Measurements from ENCODE around the gene TAP1. TPM values are rescaled to one million over a fixed set of nuclear protein-coding genes. Genes with fewer than 3 reads are reported as not detected.

TAP1 gene
- total RNA-seq, 2 experiments from 2014 or later = 396 to 441 TPM

DNA sequence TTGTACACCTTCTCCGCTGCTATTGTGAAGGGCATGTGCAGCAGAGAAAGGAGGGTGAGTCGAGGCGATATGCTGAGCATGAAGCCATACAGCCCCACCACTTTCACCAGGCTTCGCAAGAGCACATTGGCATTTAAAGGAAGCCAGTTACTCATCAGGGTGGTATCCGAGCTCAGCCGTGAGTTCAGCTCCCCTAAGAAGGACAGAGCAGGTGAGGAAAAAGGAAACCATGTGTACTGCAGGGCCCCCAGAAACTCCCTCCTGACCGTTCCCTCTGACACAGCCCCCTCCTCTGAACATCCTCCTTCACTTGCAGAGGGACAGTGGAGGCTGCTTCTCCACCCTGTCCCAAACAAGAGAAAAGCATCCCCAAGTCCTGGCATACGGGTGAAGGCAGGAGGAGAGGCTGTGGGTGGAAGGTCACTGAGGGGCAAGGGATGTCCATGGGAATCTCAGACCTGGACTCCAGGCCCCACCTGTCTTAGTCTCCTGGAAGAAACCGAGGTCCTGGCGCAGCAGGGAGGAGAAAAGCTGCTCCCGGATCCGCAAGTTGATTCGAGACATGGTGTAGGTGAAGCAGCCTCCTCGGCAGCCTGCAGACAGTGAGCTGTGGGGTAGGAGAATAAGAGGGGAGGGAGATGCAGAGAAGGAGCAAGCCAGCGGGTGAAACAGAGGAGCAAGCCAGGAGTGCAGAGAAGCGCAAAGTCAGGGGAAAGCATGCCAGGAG lies 18.2 kb downstream of the TAP1 start:
- peak; percentile 4 for DNase-seq
- H3K4me3 Mint-ChIP-seq = peak overlapping the region; percentile 89
- CTCF ChIA-PET = interaction anchor here (0.8 to 2.0 kb wide), 5 partner anchors 16 to 118 kb away, joined by 4 to 5 read pairs (median 4); partner anchors contain the start of gene HLA-DMA
- H3K4me1 Mint-ChIP-seq = peaks cover 82% of the 10 kb centered on the region
- H3K36me3 Mint-ChIP-seq (ENCODE audit: low read depth) = peaks cover 77% of the 10 kb centered on the region
- no peaks in the 10 kb centered on the region for H3K27me3 Mint-ChIP-seq
- no peaks in the 10 kb centered on the region for H3K9me3 Mint-ChIP-seq
- peak overlapping the region; percentile 34 for H3K27ac Mint-ChIP-seq
- POLR2A ChIA-PET = interaction anchor here (1.5 kb wide), 1 partner anchor 137 kb away, joined by 4 read pairs; no protein-coding TSS in a partner anchor

DNA sequence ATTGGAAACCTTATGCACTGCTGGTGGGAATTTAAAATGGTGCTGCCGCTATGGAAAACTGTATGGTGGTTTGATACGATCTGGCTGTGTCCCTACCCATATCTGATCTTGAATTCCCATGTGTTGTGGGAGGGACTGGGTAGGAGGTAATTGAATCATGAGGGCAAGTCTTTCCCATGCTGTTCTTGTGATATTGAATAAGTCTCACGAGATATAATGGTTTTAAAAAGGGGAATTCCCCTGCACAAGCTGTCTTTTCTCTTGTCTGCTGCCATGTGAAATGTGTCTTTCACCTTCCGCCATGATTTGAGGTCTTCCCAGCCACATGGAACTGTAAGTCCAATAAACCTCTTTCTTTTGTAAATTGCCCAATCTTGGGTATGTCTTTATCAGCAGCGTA lies 19.8 kb downstream of the TAP1 start:
- DNase-seq = no peak
- Mint-ChIP-seq H3K27ac (no peak overlapping the region), H3K9me3 (no peaks in the 10 kb centered on the region), H3K27me3 (no peaks in the 10 kb centered on the region), H3K36me3 (ENCODE audit: low read depth) (peaks cover 88% of the 10 kb centered on the region), H3K4me1 (peaks cover 74% of the 10 kb centered on the region), H3K4me3 (no peak overlapping the region)
- CTCF ChIA-PET = interaction anchor here (2.0 kb wide), 1 partner anchor 35 kb away, joined by 5 read pairs; no protein-coding TSS in a partner anchor
- POLR2A ChIA-PET = interaction anchor here (0.7 kb wide), 1 partner anchor 21 kb away, joined by 3 read pairs; the partner anchor contains the start of gene PSMB9

DNA sequence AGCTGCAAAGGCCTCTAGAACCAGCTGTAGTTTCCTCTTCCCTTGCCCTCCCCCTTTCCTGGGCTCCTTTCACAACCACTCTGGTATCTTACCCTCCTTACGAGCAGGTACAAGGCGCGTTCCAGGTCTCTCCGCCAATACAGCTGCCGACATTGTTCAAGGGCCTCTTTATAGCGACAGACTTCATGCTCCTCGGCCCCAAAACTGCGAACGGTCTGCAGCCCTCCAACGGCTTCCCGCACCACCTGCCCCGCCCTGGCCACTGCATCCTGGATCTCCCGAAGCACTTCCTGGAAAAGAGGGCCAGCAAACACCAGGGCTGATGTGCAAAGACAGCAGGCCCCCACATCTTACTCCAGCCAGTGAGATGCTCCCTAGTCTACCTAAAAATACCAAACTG lies 21.0 kb downstream of the TAP1 start:
- Mint-ChIP-seq H3K27ac (no peak overlapping the region), H3K27me3 (no peaks in the 10 kb centered on the region), H3K4me1 (peaks cover 80% of the 10 kb centered on the region), H3K4me3 (no peak overlapping the region), H3K9me3 (no peaks in the 10 kb centered on the region), H3K36me3 (ENCODE audit: low read depth) (peaks cover 96% of the 10 kb centered on the region)
- ChIA-PET POLR2A (no interaction called here), CTCF (interaction anchor here (1.1 kb wide), 1 partner anchor 37 kb away, joined by 3 read pairs; no protein-coding TSS in a partner anchor)
- DNase-seq = no peak

DNA sequence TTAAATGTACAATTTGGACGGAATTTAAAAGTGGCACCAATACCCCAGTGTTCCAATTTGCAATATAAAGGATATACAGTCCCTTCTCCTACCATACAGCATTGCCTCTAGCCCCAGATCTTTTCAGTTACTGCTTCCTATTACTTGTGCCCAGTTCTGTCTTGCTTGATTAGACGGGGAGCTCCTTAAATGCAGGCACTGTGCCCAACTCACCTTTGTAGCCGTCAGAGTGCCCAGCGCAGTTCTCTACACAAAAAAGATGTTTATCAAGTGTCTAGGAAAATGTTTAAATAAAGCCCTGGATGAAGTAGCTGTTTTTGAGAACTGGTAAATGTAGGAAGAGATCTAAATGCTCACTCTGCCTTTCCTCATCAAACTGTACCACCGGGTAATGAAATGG lies 22.6 kb downstream of the TAP1 start:
- no peaks in the 10 kb centered on the region for H3K9me3 Mint-ChIP-seq
- DNase-seq = no peak
- H3K4me3 Mint-ChIP-seq = no peak overlapping the region
- H3K27me3 Mint-ChIP-seq = no peaks in the 10 kb centered on the region
- ChIA-PET CTCF (no interaction called here), POLR2A (no interaction called here)
- peak overlapping the region; percentile 21 for H3K27ac Mint-ChIP-seq
- peaks cover 74% of the 10 kb centered on the region for H3K4me1 Mint-ChIP-seq
- H3K36me3 Mint-ChIP-seq (ENCODE audit: low read depth) = peaks cover 84% of the 10 kb centered on the region

DNA sequence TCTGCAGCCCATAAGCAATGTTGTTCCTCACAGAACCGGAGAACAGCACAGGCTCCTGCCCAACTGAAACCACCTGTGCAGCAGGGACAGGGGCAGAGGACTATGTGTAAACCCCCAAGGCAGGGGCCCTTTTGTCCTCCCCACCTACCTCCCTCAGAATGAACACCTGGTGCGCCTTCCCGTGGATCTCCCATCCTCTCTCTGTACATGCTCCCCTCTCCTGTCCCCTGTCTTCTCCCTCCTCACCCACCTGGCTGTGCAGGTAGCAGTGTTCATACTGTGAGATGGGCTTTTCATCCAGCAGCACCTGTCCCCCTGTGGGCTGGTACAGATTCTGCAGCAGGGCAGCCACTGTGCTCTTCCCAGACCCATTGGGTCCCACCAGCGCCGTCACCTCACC lies 23.5 kb downstream of the TAP1 start:
- H3K9me3 Mint-ChIP-seq = no peaks in the 10 kb centered on the region

DNA sequence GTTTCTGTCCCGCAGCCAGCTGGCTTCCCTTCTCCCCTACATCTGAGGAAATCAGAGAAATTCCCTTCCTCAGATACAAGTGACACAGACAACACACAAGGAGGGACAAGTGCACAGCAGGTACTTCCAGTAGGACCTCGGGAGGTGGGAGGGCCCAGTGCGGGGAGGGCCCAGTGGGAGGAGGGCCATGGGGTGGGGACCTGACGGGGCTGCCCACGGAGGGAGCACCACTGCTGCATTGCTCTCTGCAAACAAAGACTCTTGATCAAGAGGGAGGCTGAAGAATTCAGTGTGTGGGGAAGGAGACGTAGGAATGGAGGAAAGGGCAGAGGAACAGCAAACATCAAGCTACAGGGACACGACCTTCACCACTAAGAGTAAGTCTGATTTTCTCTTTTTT lies 24.0 kb downstream of the TAP1 start:
- Mint-ChIP-seq H3K4me1 (peaks cover 60% of the 10 kb centered on the region), H3K27ac (no peak overlapping the region), H3K27me3 (no peaks in the 10 kb centered on the region), H3K9me3 (no peaks in the 10 kb centered on the region), H3K36me3 (ENCODE audit: low read depth) (peaks cover 71% of the 10 kb centered on the region), H3K4me3 (no peak overlapping the region)
- no peak for DNase-seq
- POLR2A ChIA-PET = interaction anchor here (0.5 kb wide), 1 partner anchor 103 kb away, joined by 4 read pairs; no protein-coding TSS in a partner anchor
- CTCF ChIA-PET = interaction anchor here (2.6 to 4.8 kb wide), 2 partner anchors 9 to 39 kb away, joined by 11 to 39 read pairs; partner anchors contain the start of gene TAP2

More for the DNA sequence above, 23.5 kb downstream of the TAP1 start:
- POLR2A ChIA-PET = no interaction called here
- peaks cover 76% of the 10 kb centered on the region for H3K36me3 Mint-ChIP-seq (ENCODE audit: low read depth)
- peak overlapping the region; percentile 2 for H3K27ac Mint-ChIP-seq
- no peak for DNase-seq
- H3K4me3 Mint-ChIP-seq = no peak overlapping the region
- CTCF ChIA-PET = interaction anchor here (4.8 kb wide), 1 partner anchor 9 kb away, joined by 39 read pairs; the partner anchor contains the start of gene TAP2
- H3K27me3 Mint-ChIP-seq = no peaks in the 10 kb centered on the region
- peaks cover 65% of the 10 kb centered on the region for H3K4me1 Mint-ChIP-seq

DNA sequence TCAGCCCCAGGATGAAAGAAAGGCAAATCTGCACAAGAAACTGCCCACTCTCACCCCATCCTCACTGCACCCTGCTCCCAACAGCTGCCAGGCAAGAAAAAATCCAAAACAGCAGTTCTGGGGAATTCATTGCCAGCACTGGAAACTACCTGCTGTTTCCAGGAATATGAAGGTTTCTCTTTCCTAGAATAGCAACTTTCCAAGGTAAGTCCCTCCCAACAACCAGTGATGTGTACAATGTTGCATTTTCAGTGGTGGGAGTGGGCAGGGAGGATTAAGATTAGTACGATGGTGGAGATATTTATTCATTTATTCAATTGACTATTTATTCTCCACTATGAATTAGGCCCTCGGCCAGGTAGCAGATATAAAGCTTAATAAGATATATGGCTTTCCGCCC lies 26.5 kb downstream of the TAP1 start:
- H3K9me3 Mint-ChIP-seq = no peaks in the 10 kb centered on the region
- peaks cover 47% of the 10 kb centered on the region for H3K36me3 Mint-ChIP-seq (ENCODE audit: low read depth)
- H3K4me3 Mint-ChIP-seq = no peak overlapping the region
- DNase-seq = no peak
- ChIA-PET POLR2A (interaction anchor here (1.4 kb wide), 1 partner anchor 18 kb away, joined by 4 read pairs; no protein-coding TSS in a partner anchor), CTCF (interaction anchor here (1.9 to 4.8 kb wide), 4 partner anchors 12 to 158 kb away, joined by 5 to 39 read pairs (median 7); partner anchors contain the start of genes HLA-DMA, TAP1 and TAP2)
- H3K27me3 Mint-ChIP-seq = no peaks in the 10 kb centered on the region
- peaks cover 36% of the 10 kb centered on the region for H3K4me1 Mint-ChIP-seq
- no peak overlapping the region for H3K27ac Mint-ChIP-seq

DNA sequence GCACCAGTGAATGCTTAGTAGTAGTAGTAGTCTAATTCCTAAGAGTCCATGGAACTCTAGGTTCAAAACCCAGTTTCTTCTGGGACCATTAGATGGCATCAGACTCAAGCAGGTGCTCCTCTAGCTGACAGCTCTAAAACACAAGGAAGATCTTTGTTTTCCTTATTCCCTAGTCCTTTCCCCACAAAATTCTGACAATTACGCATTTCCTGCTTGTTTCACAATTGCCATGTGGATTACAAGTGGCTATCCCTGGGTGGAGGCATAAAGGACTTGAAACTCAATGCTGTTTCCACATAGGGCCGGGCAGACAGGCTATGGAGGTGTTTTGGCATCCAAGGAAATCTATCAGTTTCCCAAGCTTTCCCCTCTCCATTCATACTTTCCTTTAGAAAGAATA lies 27.5 kb downstream of the TAP1 start:
- CTCF ChIA-PET = interaction anchor here (0.6 to 4.8 kb wide), 6 partner anchors 13 to 1217 kb away, joined by 3 to 39 read pairs (median 3); partner anchors contain the start of genes HLA-DQA2 and TAP2
- Mint-ChIP-seq H3K27ac (no peak overlapping the region), H3K4me3 (no peak overlapping the region), H3K9me3 (no peaks in the 10 kb centered on the region), H3K27me3 (no peaks in the 10 kb centered on the region), H3K36me3 (ENCODE audit: low read depth) (peaks cover 37% of the 10 kb centered on the region), H3K4me1 (peaks cover 29% of the 10 kb centered on the region)
- no peak for DNase-seq
- POLR2A ChIA-PET = interaction anchor here (0.6 to 1.4 kb wide), 2 partner anchors 17 to 19 kb away, joined by 3 to 4 read pairs; no protein-coding TSS in a partner anchor

DNA sequence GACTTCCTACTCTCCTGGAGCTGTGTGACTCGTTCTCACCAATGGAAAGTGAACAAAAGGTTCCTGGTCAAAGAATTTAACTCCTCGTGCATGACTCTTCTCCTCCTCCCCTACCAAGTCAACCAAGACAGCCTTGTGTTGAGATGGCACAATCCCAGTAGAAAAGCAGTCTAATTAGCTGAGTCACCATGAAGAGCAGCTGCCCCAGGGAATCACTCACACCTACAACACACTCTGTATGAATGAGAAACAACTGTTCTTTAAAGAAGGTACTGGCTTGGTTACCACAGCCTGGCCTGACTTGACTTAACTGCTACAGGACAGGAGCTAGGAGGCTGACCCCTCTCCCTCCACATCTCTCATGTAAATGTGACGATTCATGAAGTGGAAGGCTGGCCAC lies 33.8 kb downstream of the TAP1 start:
- no peaks in the 10 kb centered on the region for H3K27me3 Mint-ChIP-seq
- ChIA-PET POLR2A (no interaction called here), CTCF (interaction anchor here (0.7 to 2.8 kb wide), 2 partner anchors 19 to 130 kb away, joined by 3 to 18 read pairs; partner anchors contain the start of gene TAP2)
- H3K27ac Mint-ChIP-seq = no peak overlapping the region
- H3K9me3 Mint-ChIP-seq = no peaks in the 10 kb centered on the region
- no peak for DNase-seq
- no peak overlapping the region for H3K4me3 Mint-ChIP-seq
- H3K4me1 Mint-ChIP-seq = peaks cover 7% of the 10 kb centered on the region
- no peaks in the 10 kb centered on the region for H3K36me3 Mint-ChIP-seq (ENCODE audit: low read depth)

DNA sequence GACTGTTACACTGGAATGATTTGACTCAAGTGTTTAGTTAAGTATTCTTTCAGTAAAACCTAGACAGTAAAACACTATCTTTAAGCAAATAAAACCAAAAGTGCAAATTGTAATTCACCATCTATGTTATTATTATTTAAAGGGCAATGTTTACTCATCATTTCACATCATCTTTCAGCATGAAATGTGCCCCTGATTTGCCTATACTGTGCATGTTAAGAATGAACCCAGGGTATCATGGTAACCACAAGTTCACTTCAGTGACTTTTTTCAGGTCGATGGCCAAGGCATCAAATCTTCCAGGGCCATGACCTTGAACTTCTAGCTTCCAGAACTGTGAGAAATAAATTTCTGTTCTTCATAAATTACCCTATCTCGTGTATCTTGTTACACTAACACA lies 34.6 kb downstream of the TAP1 start:
- Mint-ChIP-seq H3K4me1 (peaks cover 7% of the 10 kb centered on the region), H3K27me3 (no peaks in the 10 kb centered on the region), H3K36me3 (ENCODE audit: low read depth) (no peaks in the 10 kb centered on the region), H3K27ac (no peak overlapping the region), H3K4me3 (no peak overlapping the region), H3K9me3 (no peaks in the 10 kb centered on the region)
- ChIA-PET POLR2A (no interaction called here), CTCF (no interaction called here)
- no peak for DNase-seq

DNA sequence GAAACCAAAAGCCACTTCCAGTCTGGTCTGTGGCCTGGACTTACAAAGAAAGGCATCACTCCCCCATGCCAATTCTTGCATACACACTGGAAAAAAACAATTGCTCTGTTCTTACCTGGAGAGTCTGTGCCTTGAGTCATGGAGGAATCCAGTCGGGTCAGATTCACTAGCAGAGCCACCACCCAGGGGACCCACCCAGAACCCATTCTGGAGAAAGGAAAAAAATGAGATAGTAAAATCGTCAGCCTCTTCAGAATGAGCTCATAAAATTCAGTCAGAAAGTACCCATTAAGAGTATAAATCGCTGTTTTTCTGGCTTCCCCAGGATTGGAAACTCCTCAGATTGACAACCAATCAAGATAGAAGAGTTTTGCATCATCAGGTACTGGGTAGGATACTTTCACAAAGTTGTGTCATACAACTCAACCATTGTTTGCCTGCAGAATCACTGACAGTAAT lies 36.7 kb downstream of the TAP1 start, which contains the start of gene HLA-DOB:
TSS of gene HLA-DOB (minus strand) at position 257 of the 459 bp plus-strand sequence. CDS start at position 206, 51 bp downstream.
- H3K36me3 Mint-ChIP-seq (ENCODE audit: low read depth) = no peaks in the 10 kb centered on the region
- CTCF ChIA-PET = no interaction called here

DNA sequence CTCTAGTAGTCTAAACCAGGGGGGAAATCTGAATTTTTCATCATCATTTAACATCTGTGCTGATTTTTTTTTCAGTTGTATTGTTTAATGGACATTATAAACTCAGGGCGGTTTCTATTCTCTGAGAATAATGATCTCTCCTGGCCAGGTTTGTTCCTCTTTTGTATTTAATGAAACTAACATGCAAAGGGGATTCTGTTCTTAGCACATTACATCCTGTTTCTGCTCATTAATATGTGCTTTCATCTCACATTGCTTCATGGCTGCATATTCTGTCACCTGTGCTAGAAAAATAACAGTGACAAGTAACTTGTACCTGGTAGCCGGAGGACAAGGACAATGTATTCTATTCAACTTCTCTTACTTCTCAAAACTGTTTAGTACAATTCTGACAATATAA lies 37.5 kb downstream of the TAP1 start:
- ChIA-PET CTCF (interaction anchor here (1.0 kb wide), 1 partner anchor 23 kb away, joined by 4 read pairs; the partner anchor contains the start of gene TAP2), POLR2A (no interaction called here)
- no peak for DNase-seq
- peaks cover 7% of the 10 kb centered on the region for H3K4me1 Mint-ChIP-seq
- H3K36me3 Mint-ChIP-seq (ENCODE audit: low read depth) = no peaks in the 10 kb centered on the region
- H3K4me3 Mint-ChIP-seq = no peak overlapping the region
- H3K27me3 Mint-ChIP-seq = no peaks in the 10 kb centered on the region
- H3K9me3 Mint-ChIP-seq = no peaks in the 10 kb centered on the region
- no peak overlapping the region for H3K27ac Mint-ChIP-seq

More for the DNA sequence above, 36.7 kb downstream of the TAP1 start, which contains the start of gene HLA-DOB:
- no peak for DNase-seq
- Mint-ChIP-seq H3K9me3 (no peaks in the 10 kb centered on the region), H3K27me3 (no peaks in the 10 kb centered on the region), H3K27ac (no peak within 1 kb of the TSS), H3K4me3 (no peak within 1 kb of the TSS), H3K4me1 (peaks cover 7% of the 10 kb centered on the region)
- POLR2A ChIA-PET = no interaction called here

DNA sequence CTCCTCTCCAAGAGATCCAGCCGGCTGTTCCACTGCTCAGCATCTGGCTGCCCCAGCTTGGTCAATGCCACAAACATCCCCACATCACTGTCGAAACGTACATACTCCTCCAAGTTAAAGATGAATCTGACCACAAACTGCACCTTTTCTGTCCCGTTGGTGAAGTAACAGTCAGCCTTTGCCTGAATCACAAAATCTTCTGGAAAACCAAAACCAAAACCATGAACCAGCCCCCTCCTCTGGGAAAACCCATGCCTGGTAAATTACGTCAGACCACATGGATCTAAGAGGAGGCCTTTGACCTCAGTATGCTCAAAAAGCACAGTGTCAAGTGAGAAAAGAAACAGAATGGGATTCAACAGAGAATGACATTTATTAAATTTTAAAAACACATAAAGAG lies 38.4 kb downstream of the TAP1 start:
- Mint-ChIP-seq H3K4me1 (peaks cover 7% of the 10 kb centered on the region), H3K27me3 (no peaks in the 10 kb centered on the region), H3K27ac (no peak overlapping the region), H3K9me3 (no peaks in the 10 kb centered on the region), H3K36me3 (ENCODE audit: low read depth) (no peaks in the 10 kb centered on the region), H3K4me3 (no peak overlapping the region)
- CTCF ChIA-PET = interaction anchor here (1.0 to 1.2 kb wide), 2 partner anchors 23 to 24 kb away, joined by 3 to 4 read pairs; partner anchors contain the start of gene TAP2
- no peak for DNase-seq
- POLR2A ChIA-PET = no interaction called here
